Mucosa of stomach (tissue), 1 donor: ENCODE results near the gene PFN2.

ENCODE experiments used
- H3K27me3 ChIP-seq: one replicate; pipeline ENCODE4 v1.7.0; 2013; ENCODE audit warnings: mild to moderate bottlenecking, low read length; ENCODE audit not compliant: control insufficient read depth, insufficient read depth
- H3K36me3 ChIP-seq: one replicate; pipeline ENCODE4 v1.7.0; 2013; ENCODE audit warnings: low read length; ENCODE audit not compliant: control insufficient read depth, insufficient read depth
- H3K4me1 ChIP-seq: one replicate; pipeline ENCODE4 v1.7.0; 2013; ENCODE audit warnings: mild to moderate bottlenecking, low read length; ENCODE audit not compliant: control insufficient read depth, insufficient read depth
- H3K4me3 ChIP-seq: one replicate; pipeline ENCODE4 v1.7.0; 2013; ENCODE audit warnings: low read length
- H3K9ac ChIP-seq: one replicate; pipeline ENCODE4 v1.7.0; 2013; ENCODE audit warnings: mild to moderate bottlenecking, low read length, moderate library complexity
- H3K9me3 ChIP-seq: one replicate; pipeline ENCODE4 v1.7.0; 2013; ENCODE audit warnings: mild to moderate bottlenecking, low read length, moderate library complexity; ENCODE audit not compliant: control insufficient read depth
- donor health status: Pancreatic carcinoma.

The PFN2 gene

DNA sequence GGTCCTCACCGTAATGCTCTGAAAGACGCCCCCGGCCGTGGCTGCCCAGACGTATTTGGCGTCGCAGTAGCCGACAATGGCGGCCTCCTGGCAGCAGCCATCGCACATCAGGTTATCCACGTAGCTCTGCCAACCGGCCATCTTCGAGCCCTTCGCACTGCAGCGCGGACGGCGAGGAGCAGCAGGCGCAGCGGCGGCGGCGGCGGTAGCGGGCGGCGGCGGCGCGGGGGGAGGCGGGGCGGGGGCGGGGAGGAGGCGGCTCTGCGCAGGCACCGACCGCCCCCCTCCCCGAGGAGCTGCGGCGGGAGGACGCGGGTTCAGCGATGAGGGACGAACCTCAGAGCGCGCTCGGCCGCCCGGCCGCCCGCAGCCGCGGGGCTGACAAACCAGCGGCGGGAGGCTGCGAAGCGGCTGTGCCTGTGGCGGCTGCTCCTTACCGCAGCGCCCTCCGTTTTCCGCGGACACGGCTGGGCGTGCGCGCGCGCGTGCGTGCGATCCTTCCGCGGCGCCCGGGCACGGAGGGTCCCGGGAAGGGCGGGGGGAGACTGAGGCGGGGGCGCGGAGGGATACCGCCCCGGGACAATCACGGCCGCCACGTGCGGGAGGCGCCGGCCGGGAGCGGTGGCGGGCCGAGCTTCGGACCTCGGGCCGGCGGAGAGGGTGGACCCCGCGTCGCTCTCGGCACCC, at the start of gene PFN2:
Gene PFN2, minus strand, starts transcription at position 180 of the 687 bp plus-strand sequence. Its CDS starts 39 bp downstream, at position 141.
- Histone ChIP-seq H3K9me3 (no peaks in the 10 kb centered on the region), H3K9ac (peak within 1 kb of the TSS; percentile 60), H3K27me3 (peaks cover 12% of the 10 kb centered on the region), H3K4me1 (peaks cover 6% of the 10 kb centered on the region), H3K36me3 (no peaks in the 10 kb centered on the region), H3K4me3 (peak within 1 kb of the TSS; percentile 35)

DNA sequence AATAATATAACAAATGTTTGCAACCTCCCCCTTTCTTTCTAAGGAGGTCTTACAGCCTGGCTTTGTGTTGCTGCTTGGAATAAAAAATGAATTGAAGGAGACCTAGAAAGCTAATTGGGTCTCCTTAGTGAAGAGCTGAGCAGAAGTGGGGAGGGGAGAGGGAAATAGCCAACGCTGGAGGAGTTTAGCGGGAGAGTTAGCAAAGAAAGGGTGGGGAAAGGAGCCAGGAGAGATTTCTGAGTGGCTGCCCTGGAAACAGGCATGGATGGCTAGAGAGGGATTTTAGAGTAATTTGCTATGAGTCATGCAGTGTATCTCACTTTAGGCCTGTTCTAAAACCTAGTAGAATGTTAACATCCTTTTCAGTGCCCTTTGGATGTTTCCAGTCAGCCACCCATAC, 45.2 kb upstream of the PFN2 start:
- Histone ChIP-seq H3K4me3 (no peak overlapping the region), H3K9me3 (no peaks in the 10 kb centered on the region), H3K9ac (no peak overlapping the region), H3K27me3 (no peaks in the 10 kb centered on the region), H3K4me1 (no peaks in the 10 kb centered on the region), H3K36me3 (no peaks in the 10 kb centered on the region)

GRCh38 chr3:150014782-150015181, 44.1 kb upstream of the PFN2 start:
- H3K4me3 ChIP-seq: no peak overlapping the region
- no peak overlapping the region for H3K9ac ChIP-seq
- no peaks in the 10 kb centered on the region for H3K27me3 ChIP-seq
- H3K4me1 ChIP-seq: no peaks in the 10 kb centered on the region
- no peaks in the 10 kb centered on the region for H3K9me3 ChIP-seq
- no peaks in the 10 kb centered on the region for H3K36me3 ChIP-seq

DNA sequence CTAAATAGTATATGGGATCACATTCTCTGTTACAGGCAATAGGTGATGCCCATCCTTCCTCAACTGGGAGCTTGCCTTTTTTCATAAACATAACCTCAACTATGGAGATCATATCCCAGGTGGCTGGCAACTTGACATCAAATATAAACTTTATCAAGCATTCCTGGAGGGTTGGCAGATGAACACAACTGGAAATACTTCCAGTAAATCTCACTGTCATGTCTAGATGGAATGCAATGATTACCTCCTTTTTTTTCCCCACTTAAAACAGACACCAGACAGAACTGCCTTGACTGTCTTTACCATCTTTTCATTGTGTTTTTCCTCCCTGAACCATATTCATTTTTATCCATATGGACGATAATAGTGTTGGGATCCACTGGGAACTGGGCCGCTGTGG, 43.1 kb upstream of the PFN2 start:
- no peaks in the 10 kb centered on the region for H3K27me3 ChIP-seq
- no peaks in the 10 kb centered on the region for H3K4me1 ChIP-seq
- no peaks in the 10 kb centered on the region for H3K9me3 ChIP-seq
- H3K36me3 ChIP-seq: no peaks in the 10 kb centered on the region
- no peak overlapping the region for H3K4me3 ChIP-seq
- no peak overlapping the region for H3K9ac ChIP-seq

GRCh38 chr3:150006794-150007193, 36.1 kb upstream of the PFN2 start:
- H3K9ac ChIP-seq: no peak overlapping the region
- no peak overlapping the region for H3K4me3 ChIP-seq
- no peaks in the 10 kb centered on the region for H3K27me3 ChIP-seq
- H3K9me3 ChIP-seq: no peaks in the 10 kb centered on the region
- no peaks in the 10 kb centered on the region for H3K4me1 ChIP-seq
- no peaks in the 10 kb centered on the region for H3K36me3 ChIP-seq

DNA sequence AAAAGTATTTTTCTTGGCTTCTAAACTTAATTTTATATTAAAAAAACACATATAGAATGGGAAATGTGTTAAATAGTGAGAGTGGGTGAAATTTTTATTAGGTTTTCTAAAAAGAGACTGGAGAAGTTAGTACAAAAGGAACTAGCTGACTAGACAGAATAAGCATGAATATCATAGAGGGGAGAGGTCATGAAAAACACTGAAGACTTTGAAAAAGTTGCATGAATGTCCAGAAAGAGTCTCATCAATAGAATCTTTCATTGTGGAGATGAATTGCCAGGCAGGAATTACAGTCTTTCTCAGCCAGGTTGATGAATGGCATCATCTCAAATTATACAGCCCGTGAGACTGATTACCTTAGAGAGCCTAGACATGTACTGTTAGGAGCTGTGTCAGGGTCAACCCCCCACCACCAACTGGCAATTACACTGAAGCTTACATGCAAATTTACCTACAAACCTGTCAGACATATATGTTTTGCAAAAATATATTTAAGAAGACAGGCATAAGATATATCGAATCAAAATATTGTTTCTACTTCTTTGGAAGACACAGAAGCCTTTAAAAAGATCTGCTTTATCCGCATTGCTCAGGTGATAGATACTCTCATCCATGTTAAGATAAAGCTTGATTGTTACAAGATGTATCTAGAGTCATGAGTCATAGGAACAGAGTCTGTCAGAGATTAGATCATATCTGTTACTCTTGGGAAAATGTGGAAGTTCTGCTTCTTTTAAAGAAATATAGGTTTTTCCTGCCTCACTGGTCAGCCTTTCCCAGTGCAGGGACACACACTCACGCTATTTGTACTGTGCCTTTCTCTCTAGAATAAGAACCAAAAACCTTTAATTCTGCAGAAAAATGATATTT, 34.8 kb upstream of the PFN2 start:
- Histone ChIP-seq H3K4me1 (no peaks in the 10 kb centered on the region), H3K4me3 (no peak overlapping the region), H3K27me3 (no peaks in the 10 kb centered on the region), H3K9ac (no peak overlapping the region), H3K9me3 (no peaks in the 10 kb centered on the region), H3K36me3 (no peaks in the 10 kb centered on the region)

DNA sequence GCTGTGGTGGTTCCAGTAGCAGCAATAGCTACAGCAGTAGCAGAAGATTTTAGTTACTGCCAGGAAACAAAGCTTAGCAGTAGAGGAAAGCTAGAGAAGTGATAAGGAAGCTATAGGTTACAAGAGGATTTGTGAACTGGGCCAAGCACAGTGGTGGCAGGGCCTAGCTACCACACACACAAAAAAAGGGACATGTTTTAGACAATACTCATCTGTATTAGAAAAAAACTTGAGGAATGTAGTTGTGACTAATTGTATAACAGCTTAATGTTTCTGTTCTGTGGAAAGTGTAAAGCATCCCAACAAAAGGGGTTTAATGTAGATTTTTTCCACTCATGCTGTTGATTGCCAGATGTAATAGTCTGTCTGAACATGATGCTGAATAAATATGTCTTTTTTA, 29.9 kb upstream of the PFN2 start:
- H3K27me3 ChIP-seq: no peaks in the 10 kb centered on the region
- no peaks in the 10 kb centered on the region for H3K4me1 ChIP-seq
- H3K36me3 ChIP-seq: no peaks in the 10 kb centered on the region
- no peaks in the 10 kb centered on the region for H3K9me3 ChIP-seq
- H3K4me3 ChIP-seq: no peak overlapping the region
- no peak overlapping the region for H3K9ac ChIP-seq

- Histone ChIP-seq H3K9me3 (no peaks in the 10 kb centered on the region), H3K9ac (no peak overlapping the region), H3K27me3 (no peaks in the 10 kb centered on the region), H3K36me3 (no peaks in the 10 kb centered on the region), H3K4me3 (no peak overlapping the region), H3K4me1 (no peaks in the 10 kb centered on the region)
Observed at GRCh38 chr3:149999421-149999820, 28.7 kb upstream of the PFN2 start.

DNA sequence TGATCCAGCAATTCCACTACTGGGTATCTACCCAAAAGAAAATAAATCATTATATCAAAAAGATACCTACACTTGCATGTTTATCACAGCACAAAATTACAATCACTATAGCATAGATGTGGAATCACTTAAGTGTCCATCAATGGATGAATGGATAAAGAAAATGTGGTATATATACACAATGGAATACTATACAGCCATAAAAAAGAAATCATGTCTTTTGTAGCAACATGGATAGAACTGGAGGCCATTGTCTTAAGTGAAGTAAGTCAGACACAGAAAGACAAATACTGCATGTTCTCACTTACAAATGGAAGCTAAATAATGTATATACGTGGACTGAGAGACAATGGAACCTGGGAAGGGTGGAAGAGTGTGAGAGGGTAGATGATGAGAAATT, 28.3 kb upstream of the PFN2 start:
- Histone ChIP-seq H3K27me3 (no peaks in the 10 kb centered on the region), H3K9me3 (no peaks in the 10 kb centered on the region), H3K9ac (no peak overlapping the region), H3K4me3 (no peak overlapping the region), H3K4me1 (no peaks in the 10 kb centered on the region), H3K36me3 (no peaks in the 10 kb centered on the region)

DNA sequence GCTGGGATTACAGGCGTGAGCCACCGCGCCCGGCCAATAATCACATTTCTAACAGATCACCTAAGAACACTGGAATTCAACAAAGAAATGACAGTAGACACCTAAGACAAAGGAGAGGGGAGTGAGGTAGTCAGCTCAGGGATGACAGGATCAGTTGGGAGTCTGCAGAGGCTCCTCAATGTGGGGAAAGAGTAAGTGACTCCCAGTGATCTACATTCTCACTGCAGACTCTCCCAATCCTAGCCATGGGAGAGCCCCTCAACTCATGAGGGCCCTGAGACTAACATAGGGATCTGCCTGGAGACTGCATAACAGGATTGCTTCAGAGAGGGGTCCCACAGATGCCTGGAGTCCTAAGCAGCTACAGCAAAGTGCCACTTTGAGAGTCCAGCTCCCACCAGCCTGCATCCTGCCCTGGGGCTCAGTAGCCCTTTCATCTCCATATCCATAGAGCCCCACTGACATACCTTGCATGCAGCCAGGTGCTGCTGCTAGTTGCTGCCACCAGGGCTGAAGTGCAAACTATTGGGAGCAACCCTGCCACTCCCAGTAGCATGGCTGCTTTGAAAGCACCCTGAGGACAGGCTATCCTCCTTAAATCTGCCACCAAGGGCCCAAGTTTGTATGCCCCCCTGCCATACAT, 21.8 kb upstream of the PFN2 start:
- Histone ChIP-seq H3K9ac (no peak overlapping the region), H3K4me3 (no peak overlapping the region), H3K4me1 (no peaks in the 10 kb centered on the region), H3K36me3 (no peaks in the 10 kb centered on the region), H3K9me3 (no peaks in the 10 kb centered on the region), H3K27me3 (no peaks in the 10 kb centered on the region)

DNA sequence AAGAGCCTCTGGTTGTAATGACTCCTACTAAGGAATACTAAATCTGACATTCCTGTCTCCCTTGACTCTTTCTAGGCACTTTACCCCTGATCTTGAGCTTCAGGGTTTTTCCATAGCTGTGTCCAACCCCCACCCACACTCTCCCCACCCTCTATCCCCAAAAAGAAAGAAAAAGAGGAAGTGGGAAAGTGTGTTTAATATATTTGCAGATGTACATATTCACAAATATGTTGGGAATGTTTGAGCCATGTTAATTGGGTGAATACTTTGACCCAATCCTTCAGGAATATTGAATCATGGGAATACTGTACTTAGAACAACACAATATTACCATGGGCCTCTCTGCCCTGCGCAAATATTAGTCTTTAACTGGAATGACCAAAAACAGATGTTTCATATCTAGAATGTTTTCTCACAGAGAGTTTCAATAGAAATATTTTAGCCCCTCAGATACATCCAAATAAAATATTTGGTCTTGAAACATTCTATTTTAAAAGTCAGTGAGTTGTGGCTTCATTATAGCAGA, 19.8 kb upstream of the PFN2 start:
- H3K27me3 ChIP-seq: no peaks in the 10 kb centered on the region
- no peaks in the 10 kb centered on the region for H3K36me3 ChIP-seq
- H3K4me1 ChIP-seq: no peaks in the 10 kb centered on the region
- no peak overlapping the region for H3K4me3 ChIP-seq
- H3K9me3 ChIP-seq: no peaks in the 10 kb centered on the region
- no peak overlapping the region for H3K9ac ChIP-seq

DNA sequence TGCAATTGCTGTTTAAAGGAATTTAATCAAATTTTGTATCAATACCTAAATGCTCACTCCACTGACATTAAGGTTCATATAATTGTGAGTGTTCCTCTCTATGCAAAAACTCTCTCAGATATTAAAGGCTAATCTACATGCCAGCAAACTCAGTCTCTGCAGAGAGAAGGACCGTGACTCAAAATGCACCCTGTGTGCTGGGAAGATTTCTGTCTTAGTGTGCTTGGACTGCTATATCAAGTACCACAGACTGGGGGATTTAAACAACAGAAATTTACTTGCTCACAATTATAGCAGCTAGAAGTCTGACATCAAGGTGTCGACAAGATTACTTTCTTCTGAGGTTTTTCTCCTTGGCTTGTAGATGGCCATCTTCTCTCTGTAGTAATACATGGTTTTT, 18.6 kb upstream of the PFN2 start:
- no peak overlapping the region for H3K9ac ChIP-seq
- H3K4me3 ChIP-seq: no peak overlapping the region
- H3K4me1 ChIP-seq: no peaks in the 10 kb centered on the region
- H3K36me3 ChIP-seq: no peaks in the 10 kb centered on the region
- no peaks in the 10 kb centered on the region for H3K9me3 ChIP-seq
- H3K27me3 ChIP-seq: no peaks in the 10 kb centered on the region
